ENCODE data around the gene CRYGC. TPM values are rescaled to one million over a fixed set of nuclear protein-coding genes. Genes with fewer than 3 reads are reported as not detected.
"Not testable (repeated sequence)": the region's sequence is repeated elsewhere in the genome, so short reads cannot be mapped to it uniquely, and the experiment has no call there.

Gene CRYGC
- total and polyA plus RNA-seq, 4 donors = 0.44 TPM; not detected in 3

DNA sequence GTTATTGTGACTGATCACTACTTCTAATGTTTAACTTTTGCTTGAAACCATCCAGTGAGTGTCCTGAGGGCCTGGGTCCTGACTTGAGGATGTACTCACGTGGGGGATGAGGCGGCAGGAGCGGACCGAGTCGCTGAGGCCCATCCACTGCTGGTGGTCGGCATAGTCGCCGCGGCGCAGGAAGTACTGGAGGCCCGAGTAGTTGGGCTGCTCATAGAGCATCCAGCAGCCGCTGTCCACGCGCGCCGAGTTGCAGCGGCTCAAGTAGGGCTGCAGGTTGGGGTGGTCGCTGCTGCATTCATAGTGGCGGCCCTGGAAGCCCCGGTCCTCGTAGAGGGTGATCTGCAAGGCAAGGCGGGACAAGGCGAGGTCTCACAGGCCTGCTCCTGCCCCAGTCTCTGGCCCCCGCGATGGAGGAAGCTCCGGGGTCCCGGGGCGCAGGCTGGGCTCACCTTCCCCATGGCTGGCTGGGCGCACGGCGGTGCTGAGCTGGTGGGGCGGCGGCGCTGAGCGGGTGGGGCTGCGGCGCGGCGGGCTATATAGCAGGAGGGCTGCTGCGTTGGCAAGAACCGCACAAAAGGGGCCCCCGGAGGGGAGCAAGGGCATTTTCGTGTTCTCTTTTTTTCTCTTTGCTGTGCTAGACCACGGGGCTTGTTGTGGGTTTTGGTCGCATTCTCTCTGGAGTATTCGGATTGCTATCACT is 5.5 kb downstream of the CRYGC start, which contains the start of gene CRYGD:
Gene CRYGD (minus strand): TSS at position 512 of the 703 bp plus-strand sequence. CDS start 51 bp downstream, at position 461.
- not testable (repeated sequence) for H3K4me1 ChIP-seq (ENCODE audit: control insufficient read depth, insufficient read depth, low read length); H3K27me3 ChIP-seq (ENCODE audit: control insufficient read depth, insufficient read depth, low read length); H3K27ac ChIP-seq (ENCODE audit: low read depth, low read length); H3K9me3 ChIP-seq (ENCODE audit: control insufficient read depth, insufficient read depth, low read length); H3K36me3 ChIP-seq (ENCODE audit: control insufficient read depth, insufficient read depth, low read length)
- peak within 1 kb of the TSS; percentile 24 for H3K4me3 ChIP-seq (ENCODE audit: low read depth, low read length)
- 2% methylated on average over 43 of the region's 46 CpGs for WGBS (ENCODE audit: insufficient coverage)
- DNase-seq (ENCODE audit: low read depth in 4 of 6, low spot score in 6 of 6) = peak in 2 of 6 donors; percentile 63 to 72

DNA sequence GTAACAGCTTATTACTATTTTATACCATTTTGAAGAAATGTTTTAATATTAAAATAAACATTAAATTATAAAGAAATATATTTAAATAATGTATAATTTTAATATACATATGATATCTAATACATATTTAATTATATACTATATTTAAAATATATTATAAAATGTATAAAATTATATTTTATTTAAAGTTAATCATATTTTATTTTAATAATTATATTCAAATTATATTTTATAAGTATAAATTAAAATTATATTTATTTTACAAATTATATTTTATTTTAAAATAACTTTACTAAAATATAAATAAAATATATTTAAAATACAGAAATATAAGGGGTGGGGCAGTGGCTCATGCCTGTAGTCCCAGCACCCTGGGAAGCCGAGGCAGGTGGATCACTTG is 7.4 kb downstream of the CRYGC start:
- no peaks in the 10 kb centered on the region for H3K36me3 ChIP-seq (ENCODE audit: control insufficient read depth, insufficient read depth, low read length)
- no peaks in the 10 kb centered on the region for H3K27me3 ChIP-seq (ENCODE audit: control insufficient read depth, insufficient read depth, low read length)

DNA sequence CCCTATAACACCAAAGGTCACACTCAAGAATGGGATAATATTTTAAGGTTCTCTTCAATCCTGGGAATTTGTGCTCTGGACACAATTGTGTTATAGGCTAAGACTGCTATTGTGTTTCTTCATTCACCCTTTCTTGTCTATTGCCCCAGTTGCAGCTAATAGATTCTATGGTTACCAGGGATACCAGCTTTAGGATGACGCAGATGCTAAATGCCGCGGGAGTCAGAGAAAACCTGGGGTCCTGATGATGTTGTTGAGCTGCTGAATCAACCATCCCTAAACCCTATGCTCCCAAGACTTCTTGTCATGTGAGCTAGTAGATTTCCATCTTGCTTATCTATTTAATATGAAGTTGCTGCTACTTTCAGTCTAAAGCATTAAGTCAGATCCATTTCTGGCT is 10.7 kb downstream of the CRYGC start:
- DNase-seq (ENCODE audit: low read depth in 4 of 6, low spot score in 6 of 6) = peak in 2 of 6 donors; percentile 20 to 79
- H3K4me1 ChIP-seq (ENCODE audit: control insufficient read depth, insufficient read depth, low read length) = no peaks in the 10 kb centered on the region
- H3K36me3 ChIP-seq (ENCODE audit: control insufficient read depth, insufficient read depth, low read length) = no peaks in the 10 kb centered on the region
- no peak overlapping the region for H3K4me3 ChIP-seq (ENCODE audit: low read depth, low read length)
- H3K9me3 ChIP-seq (ENCODE audit: control insufficient read depth, insufficient read depth, low read length) = no peaks in the 10 kb centered on the region
- H3K27me3 ChIP-seq (ENCODE audit: control insufficient read depth, insufficient read depth, low read length) = no peaks in the 10 kb centered on the region
- no CpG with 5 or more reads among the region's 3 CpGs for WGBS (ENCODE audit: insufficient coverage)
- H3K27ac ChIP-seq (ENCODE audit: low read depth, low read length) = no peak overlapping the region

More for the DNA sequence above, 7.4 kb downstream of the CRYGC start:
- Histone ChIP-seq H3K9me3 (ENCODE audit: control insufficient read depth, insufficient read depth, low read length) (no peaks in the 10 kb centered on the region), H3K27ac (ENCODE audit: low read depth, low read length) (no peak overlapping the region), H3K4me3 (ENCODE audit: low read depth, low read length) (no peak overlapping the region), H3K4me1 (ENCODE audit: control insufficient read depth, insufficient read depth, low read length) (peaks cover 2% of the 10 kb centered on the region)
- DNase-seq (ENCODE audit: low read depth in 4 of 6, low spot score in 6 of 6) = no peak
- no CpG with 5 or more reads among the region's 1 CpG for WGBS (ENCODE audit: insufficient coverage)

DNA sequence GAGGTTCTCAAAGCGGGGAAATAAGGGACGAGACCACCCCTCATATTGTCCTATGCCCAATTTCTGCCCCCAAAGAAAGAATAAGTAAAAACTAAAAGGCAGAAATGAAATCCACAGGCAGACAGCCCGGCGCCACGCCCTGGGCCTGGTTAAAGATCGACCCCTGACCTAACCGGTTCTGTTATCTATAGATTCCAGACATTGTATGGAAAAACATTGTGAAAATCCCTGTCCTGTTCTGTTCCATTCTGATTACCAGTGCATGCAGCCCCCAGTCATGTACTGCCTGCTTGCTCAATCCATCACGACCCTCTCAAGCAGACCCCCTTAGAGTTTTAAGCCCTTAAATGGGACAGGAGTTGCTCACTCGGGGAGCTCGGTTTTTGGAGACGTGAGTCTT is 12.2 kb downstream of the CRYGC start:
- WGBS (ENCODE audit: insufficient coverage) = 94% methylated on average over 6 of the region's 11 CpGs
- H3K36me3 ChIP-seq (ENCODE audit: control insufficient read depth, insufficient read depth, low read length); H3K4me1 ChIP-seq (ENCODE audit: control insufficient read depth, insufficient read depth, low read length); H3K4me3 ChIP-seq (ENCODE audit: low read depth, low read length); DNase-seq (ENCODE audit: low read depth in 4 of 6, low spot score in 6 of 6); H3K27ac ChIP-seq (ENCODE audit: low read depth, low read length); H3K27me3 ChIP-seq (ENCODE audit: control insufficient read depth, insufficient read depth, low read length); H3K9me3 ChIP-seq (ENCODE audit: control insufficient read depth, insufficient read depth, low read length): not testable (repeated sequence)

DNA sequence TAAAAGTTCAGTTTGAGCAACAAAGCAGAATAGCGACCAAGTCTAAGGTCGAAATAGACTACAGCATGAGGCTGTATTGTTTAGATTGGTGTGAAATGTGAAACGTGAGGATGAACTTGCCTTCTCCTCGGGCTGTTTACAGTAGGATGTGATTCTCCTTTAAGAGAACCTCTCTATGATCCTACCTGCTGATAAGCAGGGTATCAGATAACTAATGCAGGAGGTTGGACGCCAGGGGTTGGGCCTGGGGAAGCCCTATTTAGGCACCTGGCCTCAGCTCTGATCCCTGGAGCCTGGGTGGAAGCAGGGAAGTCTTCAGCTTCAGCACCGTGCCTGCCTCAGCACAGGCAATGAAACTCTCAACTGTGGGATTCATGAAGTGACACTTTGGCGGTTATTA is 16.7 kb downstream of the CRYGC start:
- H3K9me3 ChIP-seq (ENCODE audit: control insufficient read depth, insufficient read depth, low read length) = no peaks in the 10 kb centered on the region
- no peaks in the 10 kb centered on the region for H3K36me3 ChIP-seq (ENCODE audit: control insufficient read depth, insufficient read depth, low read length)
- peaks cover 6% of the 10 kb centered on the region for H3K27me3 ChIP-seq (ENCODE audit: control insufficient read depth, insufficient read depth, low read length)
- H3K4me3 ChIP-seq (ENCODE audit: low read depth, low read length) = no peak overlapping the region
- no peak overlapping the region for H3K27ac ChIP-seq (ENCODE audit: low read depth, low read length)
- DNase-seq (ENCODE audit: low read depth in 4 of 6, low spot score in 6 of 6) = no peak
- H3K4me1 ChIP-seq (ENCODE audit: control insufficient read depth, insufficient read depth, low read length) = peaks cover 4% of the 10 kb centered on the region
- 42% methylated on average over 4 of the region's 7 CpGs for WGBS (ENCODE audit: insufficient coverage)

DNA sequence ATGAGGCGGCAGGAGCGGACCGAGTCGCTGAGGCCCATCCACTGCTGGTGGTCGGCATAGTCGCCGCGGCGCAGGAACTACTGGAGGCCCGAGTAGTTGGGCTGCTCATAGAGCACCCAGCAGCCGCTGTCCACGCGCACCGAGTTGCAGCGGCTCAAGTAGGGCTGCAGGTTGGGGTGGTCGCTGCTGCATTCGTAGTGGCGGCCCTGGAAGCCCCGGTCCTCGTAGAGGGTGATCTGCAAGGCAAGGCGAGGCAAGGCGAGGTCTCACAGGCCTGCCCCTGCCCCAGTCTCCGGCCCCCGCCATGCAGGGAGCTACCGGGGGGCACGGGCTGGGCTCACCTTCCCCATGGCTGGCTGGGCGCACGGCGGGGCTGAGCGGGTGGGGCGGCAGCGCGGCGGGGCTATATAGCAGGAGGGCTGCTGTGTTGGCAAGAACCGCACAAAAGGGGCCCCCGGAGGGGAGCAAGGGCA is 17.3 kb downstream of the CRYGC start:
- H3K9me3 ChIP-seq (ENCODE audit: control insufficient read depth, insufficient read depth, low read length); DNase-seq (ENCODE audit: low read depth in 4 of 6, low spot score in 6 of 6); H3K36me3 ChIP-seq (ENCODE audit: control insufficient read depth, insufficient read depth, low read length); H3K4me1 ChIP-seq (ENCODE audit: control insufficient read depth, insufficient read depth, low read length); H3K4me3 ChIP-seq (ENCODE audit: low read depth, low read length); H3K27ac ChIP-seq (ENCODE audit: low read depth, low read length); H3K27me3 ChIP-seq (ENCODE audit: control insufficient read depth, insufficient read depth, low read length): not testable (repeated sequence)
- 27% methylated on average over 30 of the region's 36 CpGs for WGBS (ENCODE audit: insufficient coverage)

DNA sequence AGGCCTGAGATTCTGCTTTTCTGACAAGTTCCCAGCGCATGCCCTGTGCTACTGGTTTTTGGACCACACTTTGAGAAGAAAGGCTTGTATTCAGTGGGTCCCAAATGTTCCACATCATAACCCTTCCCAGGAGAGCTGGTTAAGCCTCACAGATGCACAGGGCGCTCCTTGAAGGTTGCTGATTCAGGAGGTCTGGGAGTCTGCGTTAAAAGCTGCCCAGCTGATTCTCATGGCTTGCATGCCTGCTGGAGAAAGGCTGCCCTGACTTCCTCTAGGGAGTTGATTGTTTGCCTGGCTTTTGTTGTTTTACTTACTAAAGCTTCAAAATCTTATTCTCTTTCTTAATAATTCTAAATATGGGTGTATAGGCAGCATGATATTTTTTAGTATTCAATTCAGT is 26.0 kb downstream of the CRYGC start:
- H3K27ac ChIP-seq (ENCODE audit: low read depth, low read length) = no peak overlapping the region
- no peak for DNase-seq (ENCODE audit: low read depth in 4 of 6, low spot score in 6 of 6)
- H3K4me1 ChIP-seq (ENCODE audit: control insufficient read depth, insufficient read depth, low read length) = peaks cover 3% of the 10 kb centered on the region
- WGBS (ENCODE audit: insufficient coverage) = 80% methylated on average over 1 of the region's 3 CpGs
- H3K36me3 ChIP-seq (ENCODE audit: control insufficient read depth, insufficient read depth, low read length) = no peaks in the 10 kb centered on the region
- no peaks in the 10 kb centered on the region for H3K27me3 ChIP-seq (ENCODE audit: control insufficient read depth, insufficient read depth, low read length)
- no peak overlapping the region for H3K4me3 ChIP-seq (ENCODE audit: low read depth, low read length)
- H3K9me3 ChIP-seq (ENCODE audit: control insufficient read depth, insufficient read depth, low read length) = no peaks in the 10 kb centered on the region

DNA sequence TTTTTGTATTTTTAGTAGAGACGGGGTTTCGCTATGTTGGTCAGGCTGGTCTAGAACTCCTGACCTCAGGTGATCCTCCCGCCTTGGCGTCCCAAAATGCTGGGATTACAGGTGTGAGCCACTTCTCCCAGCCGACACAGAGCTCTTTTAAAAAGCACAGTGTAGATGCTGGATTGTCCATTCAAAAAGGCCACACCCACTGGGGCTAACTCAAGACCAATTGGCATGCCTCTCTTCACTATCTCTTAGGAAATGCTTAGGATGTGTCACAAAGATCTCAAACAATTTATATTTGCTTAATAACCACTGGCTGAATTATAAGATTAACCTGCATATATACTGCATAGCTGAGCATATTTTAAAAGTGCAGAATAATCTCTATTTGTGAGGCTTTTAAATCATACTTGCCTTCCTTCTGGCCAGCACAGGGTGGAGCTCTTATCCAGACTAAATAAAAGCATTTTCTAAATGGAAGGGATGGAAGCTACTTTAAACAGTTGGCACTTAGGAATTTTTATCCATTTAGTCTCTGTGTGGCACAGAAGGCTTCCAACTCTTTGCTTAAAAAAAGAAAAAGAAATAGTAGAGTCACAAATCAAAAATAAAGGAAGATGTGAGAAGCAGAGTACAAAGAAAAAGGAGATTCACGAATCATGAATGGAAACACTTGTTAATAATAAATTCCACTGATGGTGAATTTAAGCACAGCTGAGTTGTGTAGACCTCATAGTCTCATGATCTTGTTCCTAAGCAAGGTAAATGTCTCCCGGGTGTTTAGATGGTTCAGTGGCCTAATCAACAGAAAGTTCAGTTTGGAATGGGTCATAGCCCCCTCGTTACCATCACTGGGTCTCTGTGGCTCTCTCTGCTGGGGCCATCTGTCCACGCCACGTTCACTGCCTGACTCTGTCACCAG is 27.7 kb downstream of the CRYGC start:
- no peaks in the 10 kb centered on the region for H3K27me3 ChIP-seq (ENCODE audit: control insufficient read depth, insufficient read depth, low read length)
- no peak overlapping the region for H3K4me3 ChIP-seq (ENCODE audit: low read depth, low read length)
- peaks cover 3% of the 10 kb centered on the region for H3K4me1 ChIP-seq (ENCODE audit: control insufficient read depth, insufficient read depth, low read length)
- H3K36me3 ChIP-seq (ENCODE audit: control insufficient read depth, insufficient read depth, low read length) = no peaks in the 10 kb centered on the region
- no peak overlapping the region for H3K27ac ChIP-seq (ENCODE audit: low read depth, low read length)
- H3K9me3 ChIP-seq (ENCODE audit: control insufficient read depth, insufficient read depth, low read length) = no peaks in the 10 kb centered on the region
- 68% methylated on average over 7 of the region's 10 CpGs for WGBS (ENCODE audit: insufficient coverage)
- peak in 3 of 6 donors; percentile 23 to 85 (median 76) for DNase-seq (ENCODE audit: low read depth in 4 of 6, low spot score in 6 of 6)

DNA sequence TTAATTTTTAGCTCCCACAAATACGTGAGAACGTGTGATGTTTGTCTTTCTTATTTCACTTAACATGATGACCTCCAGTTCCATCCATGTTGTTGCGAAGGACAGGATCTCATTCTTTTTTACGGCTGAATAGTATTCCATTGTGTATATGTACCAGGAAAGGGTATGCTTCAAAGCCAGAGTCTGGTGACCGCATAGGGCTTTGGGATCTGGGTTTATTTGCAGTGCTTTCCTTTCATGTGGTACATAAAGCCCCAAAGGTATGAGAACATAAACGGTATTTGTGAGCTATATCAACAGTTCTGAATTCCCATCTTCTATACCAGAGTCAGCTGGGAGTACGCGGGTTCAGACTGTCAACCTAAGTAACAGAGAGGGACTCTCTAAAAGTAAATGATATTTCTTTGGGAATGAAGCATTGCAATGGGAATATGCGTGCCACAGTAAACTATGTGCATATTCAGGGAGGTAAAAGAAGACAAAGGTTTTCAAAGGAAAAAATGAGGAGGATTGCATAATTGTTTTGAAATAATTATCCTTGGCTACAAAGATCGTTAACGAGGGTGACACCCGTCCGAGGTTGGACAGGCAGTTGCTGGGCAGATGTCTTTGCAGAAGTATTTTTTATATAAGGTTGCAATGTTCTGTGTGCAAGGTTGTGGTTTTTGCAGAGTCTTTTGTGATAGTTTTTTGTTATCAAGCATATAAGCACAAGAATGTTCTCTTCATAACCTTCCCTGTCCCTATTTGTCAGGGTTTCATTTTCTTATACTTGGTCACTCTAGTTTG is 29.8 kb downstream of the CRYGC start:
- no peaks in the 10 kb centered on the region for H3K9me3 ChIP-seq (ENCODE audit: control insufficient read depth, insufficient read depth, low read length)
- H3K27ac ChIP-seq (ENCODE audit: low read depth, low read length) = no peak overlapping the region
- no peaks in the 10 kb centered on the region for H3K36me3 ChIP-seq (ENCODE audit: control insufficient read depth, insufficient read depth, low read length)
- peaks cover 3% of the 10 kb centered on the region for H3K4me1 ChIP-seq (ENCODE audit: control insufficient read depth, insufficient read depth, low read length)
- DNase-seq (ENCODE audit: low read depth in 4 of 6, low spot score in 6 of 6) = no peak
- no peaks in the 10 kb centered on the region for H3K27me3 ChIP-seq (ENCODE audit: control insufficient read depth, insufficient read depth, low read length)
- H3K4me3 ChIP-seq (ENCODE audit: low read depth, low read length) = no peak overlapping the region
- WGBS (ENCODE audit: insufficient coverage) = 95% methylated on average over 7 of the region's 13 CpGs

Measured in spinal cord (tissue), 10 donors.